GM19467 (cell line): Measurements from ENCODE around the gene OR4D1.
"Not testable (repeated sequence)": the region's sequence is repeated elsewhere in the genome, so short reads cannot be mapped to it uniquely, and the experiment has no call there.

Experiments
- ATAC-seq: cut with Tn5 transposase; IDR thresholded peaks from one replicate; pipeline ENCODE4 v1.9.1; 2021; ENCODE audit warnings: mild to moderate bottlenecking, moderate library complexity; ENCODE audit not compliant: unreplicated experiment

OR4D1 gene

DNA sequence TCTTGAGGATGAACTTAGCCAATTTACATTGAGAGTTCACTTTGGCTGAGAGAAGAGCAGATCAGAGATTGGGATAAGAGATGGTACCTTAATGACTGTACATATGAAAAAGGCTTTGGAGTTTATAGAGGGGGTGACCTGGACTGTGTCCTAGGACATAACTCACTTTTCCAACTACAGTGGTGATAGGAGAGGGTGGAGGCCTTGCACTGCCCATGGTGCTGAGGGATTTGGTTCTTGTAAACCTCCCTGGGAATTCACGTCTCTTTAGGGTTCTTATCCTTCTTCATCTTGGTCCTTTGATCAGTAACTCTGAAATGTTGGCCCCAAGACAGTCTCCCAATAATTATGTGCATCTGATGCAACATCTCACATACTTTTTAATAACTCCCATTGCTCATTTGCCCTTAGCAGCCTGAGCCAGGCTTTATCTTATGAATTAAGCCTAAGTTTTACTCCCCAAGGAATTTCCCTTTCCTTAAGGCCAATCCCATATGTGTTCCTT is at the start of gene OR4D1:
TSS of gene OR4D1 (plus strand) at position 455 of the 505 bp plus-strand sequence. CDS start 6,770 bp downstream, outside the sequence.
- no peak for ATAC-seq

DNA sequence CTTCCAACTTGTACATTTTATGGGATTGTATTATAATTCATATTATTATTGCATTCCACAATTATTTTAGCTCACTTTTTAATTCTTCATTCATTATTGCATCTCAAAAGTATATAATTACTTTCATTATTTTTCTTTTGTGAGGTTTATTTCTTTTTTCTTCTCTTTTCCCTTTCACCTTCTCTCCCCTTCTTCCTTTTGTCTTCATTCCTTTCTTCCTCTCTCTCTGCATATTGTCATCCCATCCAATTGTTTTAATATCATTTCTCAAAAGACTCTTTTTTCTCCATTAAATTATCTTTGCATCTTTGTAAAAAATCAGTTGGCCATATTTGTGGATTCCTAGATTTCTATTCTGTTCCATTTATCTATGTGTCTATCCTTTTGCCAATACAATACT is 47.7 kb upstream of the OR4D1 start:
- no peak for ATAC-seq

DNA sequence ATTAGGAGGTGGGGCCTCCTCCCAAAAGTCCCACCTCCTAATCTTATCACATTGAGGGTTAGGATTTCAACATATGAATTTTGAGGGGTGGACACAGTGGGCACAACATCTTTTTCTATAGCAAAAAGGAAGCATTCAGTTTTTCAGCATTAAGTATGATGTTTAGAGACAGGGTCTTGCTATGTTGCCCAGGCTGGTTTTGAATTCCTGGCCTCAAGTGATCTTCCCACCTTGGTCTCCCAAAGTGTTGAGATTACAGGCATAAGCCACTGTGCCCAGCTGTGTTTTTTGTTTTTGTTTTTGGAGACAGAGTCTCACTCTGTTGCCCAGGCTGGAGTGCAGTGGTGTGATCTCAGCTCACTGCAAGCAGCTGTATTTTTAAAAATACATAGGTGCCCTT is 46.3 kb upstream of the OR4D1 start:
- not testable (repeated sequence) for ATAC-seq

DNA sequence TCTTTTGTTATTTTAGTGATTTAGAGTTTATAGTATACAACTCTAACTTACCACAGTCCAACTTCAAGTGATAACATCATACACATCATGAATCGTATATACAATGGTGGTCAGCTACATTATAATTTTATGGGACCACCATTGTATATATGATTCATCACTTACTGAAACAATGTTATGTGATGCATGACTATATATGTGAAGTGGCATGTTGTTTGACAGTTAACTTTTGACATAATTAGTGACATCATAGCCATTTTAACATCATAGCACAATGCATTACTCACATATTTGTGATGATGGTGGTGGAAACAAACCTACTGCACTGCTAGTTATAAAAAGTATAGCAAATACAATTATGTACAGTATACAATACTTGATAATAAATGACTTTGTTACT is 43.1 kb upstream of the OR4D1 start:
- ATAC-seq, result no peak

DNA sequence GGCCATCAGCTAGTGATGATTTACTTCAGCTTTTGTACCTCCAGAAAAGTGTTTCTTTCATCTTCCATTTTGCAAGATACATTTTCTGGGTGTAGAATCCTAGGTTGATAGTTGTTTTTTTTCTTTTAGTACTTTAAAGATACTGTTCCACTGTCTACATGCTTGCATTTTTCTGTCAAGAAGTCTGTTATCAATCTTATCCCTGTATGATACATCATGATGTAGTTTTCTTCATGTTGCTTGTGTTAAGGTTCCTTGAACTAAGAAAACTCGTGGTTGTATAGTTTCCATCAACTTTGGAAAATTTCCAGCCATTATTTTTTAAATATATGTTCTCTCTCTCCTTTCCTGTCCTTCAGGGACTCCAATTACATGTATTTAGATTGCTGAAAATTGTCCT is 40.9 kb upstream of the OR4D1 start:
- no peak for ATAC-seq

DNA sequence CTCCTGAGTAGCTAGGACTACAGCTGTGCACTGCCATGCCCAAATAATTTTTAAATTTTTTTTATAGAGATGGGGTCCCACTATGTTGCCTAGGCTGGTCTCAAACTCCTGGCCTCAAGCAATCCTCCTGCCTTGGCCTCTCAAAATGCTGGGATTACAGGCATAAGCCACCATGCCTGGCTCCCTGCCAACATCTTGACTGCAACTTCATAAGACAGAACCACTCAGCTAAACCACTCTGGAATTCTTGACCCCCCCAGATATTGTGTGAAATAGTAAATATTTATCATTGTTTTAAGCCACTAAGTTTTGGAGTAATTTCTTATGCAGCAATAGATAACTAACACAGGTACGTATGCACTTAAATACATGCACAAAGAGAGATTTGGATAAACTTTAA is 39.0 kb upstream of the OR4D1 start:
- ATAC-seq, result no peak

DNA sequence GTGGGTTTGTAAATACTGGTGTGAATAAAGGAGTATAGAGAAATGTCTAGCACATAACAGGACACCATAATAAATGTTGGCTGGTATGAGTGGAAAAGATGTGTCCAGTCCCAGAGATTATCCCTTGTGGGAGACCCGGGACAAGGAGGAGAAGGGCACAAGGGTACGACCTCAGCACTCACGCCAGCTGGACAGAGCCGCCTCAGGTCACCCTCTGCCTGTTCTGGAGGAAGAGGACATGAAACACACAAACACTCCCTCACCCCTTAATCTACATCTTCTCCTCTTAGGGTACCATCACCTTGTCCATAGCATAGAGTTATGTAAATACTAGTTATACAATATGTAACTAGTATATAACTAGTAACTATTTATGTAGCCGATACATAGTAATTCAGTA is 38.2 kb upstream of the OR4D1 start:
- no peak for ATAC-seq

DNA sequence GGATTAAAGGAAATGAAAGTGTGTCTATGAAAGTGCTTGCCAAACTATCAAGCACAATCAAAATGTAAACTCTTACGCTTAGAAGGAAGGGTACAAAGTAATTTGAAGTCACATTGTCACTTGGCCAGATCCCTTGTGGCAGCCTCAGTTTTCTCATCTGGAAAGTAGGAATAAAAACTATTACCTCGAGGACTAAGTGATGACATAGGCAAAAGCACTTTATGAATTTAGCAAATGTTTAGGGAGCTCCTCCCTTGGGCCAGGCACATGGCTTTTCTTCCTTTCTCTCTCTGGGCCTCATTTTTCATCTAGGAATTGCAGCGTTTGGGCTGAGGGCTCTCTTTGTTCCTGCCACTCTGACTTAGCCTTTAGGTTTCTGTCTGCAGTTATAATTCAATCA is 36.5 kb upstream of the OR4D1 start:
- ATAC-seq, result no peak

DNA sequence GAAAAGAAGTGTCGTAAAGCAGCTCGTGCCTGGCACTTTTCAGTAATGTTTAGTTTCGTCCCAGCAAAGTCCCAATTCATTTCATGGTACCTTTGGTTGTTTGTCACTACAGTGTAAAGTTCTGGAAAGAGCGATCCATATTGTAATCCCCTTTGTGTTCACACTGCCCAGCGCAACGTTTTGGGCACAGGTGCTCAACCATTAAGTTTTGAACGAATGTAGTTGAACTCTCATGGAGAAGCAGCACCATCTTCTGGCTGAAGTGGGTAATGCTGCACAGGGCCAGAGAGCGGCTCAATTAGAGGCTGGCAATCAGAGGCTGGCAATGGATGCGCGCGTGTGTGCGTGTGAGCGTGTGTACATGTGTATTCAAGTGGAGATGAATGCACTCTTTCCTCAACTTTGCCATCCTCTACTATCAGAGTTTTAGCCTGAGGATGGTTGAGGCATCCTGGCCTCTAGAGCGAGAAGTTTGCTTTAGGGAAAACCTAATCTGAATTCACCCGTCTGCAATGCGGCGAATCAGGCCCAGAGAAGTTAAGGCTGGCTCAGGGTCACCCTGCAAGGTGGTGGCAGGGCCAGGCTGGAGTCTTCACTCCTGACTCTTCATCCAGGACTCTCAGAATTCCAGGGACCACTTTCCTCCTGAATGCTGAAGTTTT is 35.1 kb upstream of the OR4D1 start:
- ATAC-seq, result no peak

DNA sequence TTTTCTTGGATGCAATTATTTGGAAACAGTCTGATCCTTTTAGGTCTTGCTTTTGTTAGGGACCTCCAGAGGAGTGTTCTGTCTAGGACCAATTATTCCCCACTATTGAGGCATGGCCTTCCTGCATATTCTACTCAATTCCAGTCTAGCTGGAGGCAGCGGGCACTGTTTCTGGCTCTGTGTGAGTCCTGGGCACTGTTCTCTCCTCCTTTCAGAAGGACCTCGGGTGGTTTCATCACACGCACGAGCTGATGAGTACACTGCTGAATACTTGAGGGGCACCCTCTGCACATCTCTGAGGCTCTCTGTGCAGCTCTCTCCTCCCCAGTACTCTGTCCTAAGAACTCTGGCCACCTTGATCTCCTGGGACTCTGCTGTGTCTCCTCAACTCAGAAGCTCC is 34.2 kb upstream of the OR4D1 start:
- no peak for ATAC-seq

DNA sequence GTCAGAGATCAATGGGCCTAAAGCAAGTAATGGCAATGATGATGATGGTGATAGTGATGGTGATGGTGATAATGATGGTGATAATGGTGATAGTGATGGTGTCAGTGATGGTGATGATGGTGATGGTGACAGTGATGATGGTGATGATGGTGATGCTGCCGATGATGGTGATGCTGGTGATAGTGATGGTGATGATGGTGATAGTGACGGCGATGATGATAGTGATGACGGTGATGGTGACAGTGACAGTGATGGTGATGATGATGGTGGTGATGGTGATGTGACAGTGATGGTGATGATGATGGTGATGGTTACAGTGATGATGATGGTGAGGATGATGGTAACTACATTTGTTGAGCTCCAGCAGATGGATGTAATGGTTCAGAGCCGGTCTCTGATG is 30.8 kb upstream of the OR4D1 start:
- ATAC-seq, result no peak

DNA sequence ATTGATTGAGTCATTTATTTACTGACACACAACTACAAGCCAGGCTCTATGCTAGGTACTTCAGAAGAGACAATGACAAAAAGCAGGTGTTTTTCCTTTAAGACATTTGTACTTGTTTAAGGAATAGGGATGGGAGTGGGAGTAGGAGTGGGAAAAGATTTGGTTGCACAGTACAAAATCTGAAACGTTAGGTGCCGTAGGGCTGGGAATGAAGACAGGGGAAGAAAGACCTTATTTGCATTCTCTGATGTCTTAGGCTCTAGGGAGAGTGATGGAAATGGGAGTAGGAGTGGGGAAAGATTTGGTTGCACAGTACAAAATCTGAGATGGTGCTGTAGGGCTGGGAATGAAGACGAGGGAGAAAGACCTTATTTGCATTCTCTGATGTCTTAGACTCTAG is 28.7 kb upstream of the OR4D1 start:
- no peak for ATAC-seq

DNA sequence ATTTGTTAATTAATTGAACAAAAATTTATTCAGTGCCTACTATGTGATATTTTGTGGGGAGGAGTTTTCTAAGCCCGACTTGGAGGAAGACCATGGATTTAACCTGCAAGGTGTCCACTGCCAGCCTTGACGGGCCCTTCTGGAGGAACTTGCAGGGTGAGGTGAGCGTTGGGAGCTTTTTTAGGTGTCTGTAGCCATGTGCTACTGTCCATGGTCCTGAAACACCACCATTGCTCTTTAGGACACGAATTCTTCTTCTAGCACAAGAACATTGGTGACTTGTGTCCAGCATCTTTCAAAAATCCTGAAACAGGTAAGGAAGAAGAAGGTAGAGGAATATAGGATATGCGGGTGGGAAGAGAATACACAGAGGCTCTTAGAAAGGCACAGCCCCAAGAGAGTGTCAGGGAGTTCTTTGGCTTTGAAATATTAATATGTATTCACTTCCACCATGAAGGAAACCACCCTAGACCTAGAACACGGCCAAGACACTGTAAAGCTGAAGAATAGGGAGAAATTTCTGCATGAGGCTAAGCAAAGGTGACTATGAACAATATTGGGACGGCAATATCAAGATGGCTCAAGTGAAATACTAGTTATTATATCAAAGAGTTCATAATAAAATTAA is 27.9 kb upstream of the OR4D1 start:
- no peak for ATAC-seq

DNA sequence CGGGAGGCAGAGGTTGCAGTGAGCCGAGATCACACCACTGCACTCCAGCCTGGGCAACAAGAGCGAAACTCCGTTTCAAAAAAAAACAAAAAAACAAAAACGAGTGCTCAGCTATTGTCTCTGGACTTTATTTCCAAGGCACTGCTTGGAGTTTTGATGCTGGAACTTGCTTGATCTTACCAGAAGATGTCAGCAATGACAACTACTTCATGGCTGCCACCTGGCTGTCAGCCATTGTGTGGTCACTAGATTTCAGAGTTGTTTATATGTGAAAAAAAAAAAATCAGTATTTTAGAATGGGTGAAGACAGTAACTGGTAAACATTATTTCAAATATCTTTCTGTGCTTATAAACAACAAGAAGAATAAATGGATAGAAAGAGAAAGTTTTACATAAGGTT is 26.3 kb upstream of the OR4D1 start:
- no peak for ATAC-seq

DNA sequence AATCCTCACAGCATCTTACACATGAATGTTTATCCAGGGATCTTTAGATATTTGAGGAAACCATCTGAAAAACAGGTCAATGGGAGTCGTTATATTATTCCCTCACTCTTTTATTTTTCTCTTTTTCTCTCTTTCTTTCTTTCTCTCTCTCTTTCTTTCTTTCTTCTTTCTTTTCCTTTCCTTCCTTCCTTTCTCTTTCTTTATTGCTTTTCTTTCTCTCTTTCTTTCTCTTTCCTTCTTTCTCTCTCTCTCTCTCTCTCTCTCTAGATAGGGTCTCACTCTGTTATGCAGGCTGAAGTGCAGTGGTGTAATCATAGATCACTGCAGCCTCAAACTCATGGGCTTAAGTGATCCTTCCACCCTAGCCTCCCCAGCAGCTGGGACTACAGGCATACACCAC is 20.3 kb upstream of the OR4D1 start:
- ATAC-seq, result no peak

DNA sequence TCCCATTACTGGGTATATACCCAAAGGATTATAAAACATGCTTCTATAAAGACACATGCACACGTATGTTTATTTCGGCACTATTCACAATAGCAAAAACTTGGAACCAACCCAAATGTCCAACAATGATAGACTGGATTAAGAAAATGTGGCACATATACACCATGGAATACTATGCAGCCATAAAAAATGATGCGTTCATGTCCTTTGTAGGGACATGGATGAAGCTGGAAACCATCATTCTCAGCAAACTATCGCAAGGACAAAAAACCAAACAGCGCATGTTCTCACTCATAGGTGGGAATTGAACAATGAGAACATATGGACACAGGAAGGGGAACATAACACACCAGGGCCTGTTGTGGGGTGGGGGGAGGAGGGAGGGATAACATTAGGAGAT is 15.5 kb upstream of the OR4D1 start:
- not testable (repeated sequence) for ATAC-seq

DNA sequence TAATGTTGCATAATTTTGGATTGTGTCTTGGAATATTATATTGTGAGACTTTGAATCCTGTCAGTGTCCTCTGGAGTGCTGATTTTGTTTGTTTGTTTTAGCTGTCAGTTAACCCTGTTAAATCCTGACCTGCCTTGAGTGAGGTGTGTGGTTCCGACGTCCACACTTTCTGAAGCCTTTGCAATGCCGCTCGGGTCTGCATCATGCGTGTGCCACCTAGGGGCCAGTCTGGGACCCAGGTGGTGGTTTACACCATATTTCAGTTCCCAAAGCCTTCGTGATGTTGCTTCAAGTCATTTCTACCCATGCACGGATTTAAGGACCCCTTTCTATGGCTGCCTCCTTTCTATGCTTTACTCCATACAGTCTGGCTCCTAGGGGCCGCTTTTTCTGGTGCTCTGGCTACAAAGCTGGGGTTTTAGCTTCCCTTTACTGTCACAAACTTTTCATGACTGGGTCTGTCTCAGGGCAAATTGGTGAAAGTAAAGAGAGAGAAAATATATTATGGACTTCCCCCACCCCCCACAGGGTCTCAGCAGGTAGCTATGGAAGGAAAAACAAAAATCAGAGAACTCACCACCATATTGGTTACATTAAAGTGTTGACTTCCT is 11.4 kb upstream of the OR4D1 start:
- no peak for ATAC-seq

DNA sequence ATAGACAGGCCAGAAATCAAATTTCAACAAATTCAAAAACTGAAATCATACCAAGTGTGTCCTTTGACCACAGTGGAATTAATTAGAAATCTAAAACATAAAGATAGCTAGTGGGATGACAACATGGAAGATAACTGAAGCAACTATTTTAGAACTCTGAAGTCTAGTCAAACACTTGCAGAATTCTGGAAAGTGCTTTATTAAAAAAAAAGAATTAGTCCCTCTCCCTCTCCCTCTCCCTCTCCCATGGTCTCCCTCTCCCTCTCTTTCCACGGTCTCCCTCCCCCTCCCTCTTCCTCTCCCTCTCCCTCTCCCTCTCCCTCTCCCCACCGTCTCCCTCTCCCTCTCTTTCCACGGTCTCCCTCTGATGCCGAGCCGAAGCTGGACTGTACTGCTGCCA is 6.7 kb upstream of the OR4D1 start:
- no peak for ATAC-seq

DNA sequence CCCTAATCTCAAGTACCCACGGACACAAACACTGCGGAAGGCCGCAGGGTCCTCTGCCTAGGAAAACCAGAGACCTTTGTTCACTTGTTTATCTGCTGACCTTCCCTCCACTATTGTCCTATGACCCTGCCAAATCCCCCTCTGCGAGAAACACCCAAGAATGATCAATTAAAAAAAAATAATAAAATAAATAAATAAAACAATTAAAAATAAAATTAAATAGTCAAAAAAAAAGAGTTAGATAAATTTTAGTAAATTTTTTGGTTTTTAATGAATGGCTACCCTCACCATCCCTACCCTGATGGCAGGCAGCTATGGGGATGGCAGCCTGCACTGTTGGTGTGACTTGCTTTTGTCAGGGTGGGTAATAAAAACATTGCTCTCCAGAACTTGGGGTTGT is 4.8 kb upstream of the OR4D1 start:
- ATAC-seq, result not testable (repeated sequence)

DNA sequence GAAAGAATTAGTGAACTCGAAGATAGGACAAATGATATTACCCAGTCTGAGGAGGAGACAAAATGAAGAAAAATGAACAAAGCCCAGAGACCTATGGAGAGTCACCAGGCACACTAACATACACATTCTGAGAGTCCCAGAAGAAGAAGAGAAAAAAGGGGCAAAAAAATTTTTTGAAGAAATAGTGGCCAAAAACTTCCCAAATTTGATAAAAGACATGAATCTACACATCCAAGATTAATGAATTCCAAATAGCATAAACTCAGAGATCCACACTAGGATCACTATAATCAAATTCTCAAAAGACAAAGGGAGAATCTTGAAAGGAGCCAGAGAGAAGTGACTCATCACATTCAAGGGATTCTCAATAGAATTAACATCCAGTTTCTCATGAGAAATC is 3.4 kb upstream of the OR4D1 start:
- ATAC-seq, result no peak

DNA sequence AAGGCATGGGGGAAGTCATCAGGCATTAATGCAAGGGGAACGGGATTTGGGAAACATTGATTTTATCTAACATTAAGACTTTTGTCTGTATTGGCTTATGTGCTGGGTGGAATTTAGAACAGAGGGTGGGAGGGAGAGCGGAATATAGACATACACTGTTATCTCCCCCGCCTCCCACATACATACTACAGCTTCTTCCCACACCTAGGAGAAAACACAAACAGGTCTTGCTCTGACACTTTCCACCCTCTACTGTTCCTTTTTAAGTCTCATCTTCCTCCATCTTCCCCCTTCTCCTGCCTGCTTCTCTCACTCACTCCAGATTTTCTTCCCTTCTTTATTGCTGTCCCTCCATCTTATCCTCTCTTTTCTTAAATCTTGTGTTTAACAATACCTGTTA is 425 bp downstream of the OR4D1 start:
- ATAC-seq, result no peak

DNA sequence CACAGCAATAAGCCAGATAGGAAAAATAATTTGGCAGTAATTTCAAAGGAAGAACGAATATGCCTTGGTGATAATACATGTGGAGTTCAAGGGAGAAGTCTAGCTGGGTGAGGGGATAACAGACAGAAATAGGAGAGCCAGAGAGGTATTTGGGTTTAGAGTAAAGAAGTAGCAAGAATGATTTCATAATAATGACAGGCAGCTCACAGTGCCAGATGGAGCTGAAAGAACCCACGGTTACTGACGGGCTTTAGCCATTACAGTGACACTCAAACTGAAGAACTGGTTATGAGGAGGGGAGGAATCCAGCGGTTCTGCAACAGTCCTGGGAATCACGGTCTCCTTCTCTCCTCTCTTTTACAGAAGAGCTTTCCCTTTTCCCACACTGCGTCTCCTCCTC is 2.2 kb downstream of the OR4D1 start:
- ATAC-seq, result no peak
